ENCODE results near the gene FBXW5. TPM values are rescaled to one million over a fixed set of nuclear protein-coding genes. Genes with fewer than 3 reads are reported as not detected.

Gene FBXW5
- total RNA-seq, 1 experiment from 2014 or later, result 88.0 TPM

- ATAC-seq, result peak; percentile 18; the same call in 1 of the 2 replicates
- peak overlapping the region; percentile 43 for H3K9ac ChIP-seq (ENCODE audit: low read length)
- no peak overlapping the region for H2AFZ ChIP-seq (ENCODE audit: low read depth, low read length, poor library complexity, severe bottlenecking)
Measured at GRCh38 chr9:136900988-136901515, 43.5 kb downstream of the FBXW5 start.

DNA sequence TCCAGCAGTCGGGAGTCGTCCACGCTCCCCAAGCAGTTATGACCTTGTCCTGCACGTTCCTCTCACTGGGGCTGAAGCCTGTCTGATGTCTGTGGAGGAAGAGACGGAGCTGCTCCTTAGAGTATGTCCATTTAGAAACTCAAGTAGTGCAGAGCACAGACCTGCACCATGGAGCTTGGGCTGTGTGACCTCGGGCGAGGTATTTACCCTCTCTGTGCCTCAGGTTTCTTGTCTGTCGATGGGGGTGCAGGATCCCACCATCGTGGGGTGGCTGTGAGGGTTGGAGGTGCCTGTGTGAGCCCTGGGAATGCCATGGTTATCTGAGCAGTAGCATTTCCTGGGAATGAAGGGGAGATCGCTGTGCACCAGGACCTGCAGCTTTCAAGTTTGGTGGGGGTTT is 44.0 kb downstream of the FBXW5 start:
- ChIA-PET POLR2A (no interaction called here), RAD21 (ENCODE audit: low non-redundant PET in 1 of 2, low total read pairs in 2 of 2, uncharacterized antibody in 2 of 2, unreplicated experiment in 2 of 2) (no interaction called here), CTCF (no interaction called here)
- Histone ChIP-seq H3K9me3 (ENCODE audit: control insufficient read depth in 1 of 2, insufficient read depth in 1 of 2, low read depth in 1 of 2, low read length in 2 of 2) (no peaks in the 10 kb centered on the region), H3K27ac (ENCODE audit: low read depth, low read length) (peak overlapping the region; percentile 42; the same call in 1 of the 2 replicates), H3K27me3 (ENCODE audit: insufficient read depth, low read length) (no peaks in the 10 kb centered on the region), H3K4me2 (ENCODE audit: low read length) (peak overlapping the region; percentile 61; the same call in 1 of the 2 replicates), H3K9me2 (ENCODE audit: insufficient read depth) (no peaks in the 10 kb centered on the region), H2AFZ (ENCODE audit: low read depth, low read length, poor library complexity, severe bottlenecking) (no peak overlapping the region), H3K79me2 (ENCODE audit: insufficient read depth, low read length) (peaks cover 58% of the 10 kb centered on the region), H3K9ac (ENCODE audit: low read length) (peak overlapping the region; percentile 43), H3K4me1 (ENCODE audit: control insufficient read depth in 1 of 2, insufficient read depth in 2 of 2, low read length in 2 of 2) (peaks cover 9 to 23% of the 10 kb centered on the region in 2 experiments), H3K4me3 (replicated peaks in 1 of 2; ENCODE audit: low read depth in 1 of 2, low read length in 2 of 2) (no peak overlapping the region), H3K36me3 (ENCODE audit: control insufficient read depth in 1 of 2, insufficient read depth in 2 of 2, low read length in 2 of 2) (peaks cover 17 to 38% of the 10 kb centered on the region in 2 experiments; a peak in 3 of 4 replicates), H4K20me1 (ENCODE audit: insufficient read depth) (no peaks in the 10 kb centered on the region)
- TF ChIP-seq RAD21 (IDR thresholded peaks at IDR 0.05; ENCODE audit: low read depth) (no peak), EGR1 (IDR thresholded peaks at IDR 0.05; ENCODE audit: low read depth) (no peak), SIN3A (IDR thresholded peaks at IDR 0.05; ENCODE audit: low read depth) (no peak), CEBPB (IDR thresholded peaks at IDR 0.05; ENCODE audit: low read depth) (no peak), ELF1 (IDR thresholded peaks at IDR 0.05; ENCODE audit: borderline replicate concordance, low read depth) (no peak), CBX3 (IDR thresholded peaks at IDR 0.05; ENCODE audit: low read depth) (no peak), SP1 (IDR thresholded peaks at IDR 0.05; ENCODE audit: low read depth) (no peak), SRF (IDR thresholded peaks at IDR 0.05; ENCODE audit: low read depth) (no peak), FOSL1 (IDR thresholded peaks at IDR 0.05; ENCODE audit: low read depth) (no peak), YY1 (IDR thresholded peaks at IDR 0.05; ENCODE audit: extremely low read depth, insufficient replicate concordance, low read depth, low read length) (no peak), ZNF274 (IDR thresholded peaks at IDR 0.05; ENCODE audit: low read depth, low read length) (no peak)
- TF ChIP-seq, protein P1, sequence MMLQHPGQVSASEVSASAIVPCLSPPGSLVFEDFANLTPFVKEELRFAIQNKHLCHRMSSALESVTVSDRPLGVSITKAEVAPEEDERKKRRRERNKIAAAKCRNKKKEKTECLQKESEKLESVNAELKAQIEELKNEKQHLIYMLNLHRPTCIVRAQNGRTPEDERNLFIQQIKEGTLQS (IDR thresholded peaks at IDR 0.05), result no peak
- TF ChIP-seq, protein P2, sequence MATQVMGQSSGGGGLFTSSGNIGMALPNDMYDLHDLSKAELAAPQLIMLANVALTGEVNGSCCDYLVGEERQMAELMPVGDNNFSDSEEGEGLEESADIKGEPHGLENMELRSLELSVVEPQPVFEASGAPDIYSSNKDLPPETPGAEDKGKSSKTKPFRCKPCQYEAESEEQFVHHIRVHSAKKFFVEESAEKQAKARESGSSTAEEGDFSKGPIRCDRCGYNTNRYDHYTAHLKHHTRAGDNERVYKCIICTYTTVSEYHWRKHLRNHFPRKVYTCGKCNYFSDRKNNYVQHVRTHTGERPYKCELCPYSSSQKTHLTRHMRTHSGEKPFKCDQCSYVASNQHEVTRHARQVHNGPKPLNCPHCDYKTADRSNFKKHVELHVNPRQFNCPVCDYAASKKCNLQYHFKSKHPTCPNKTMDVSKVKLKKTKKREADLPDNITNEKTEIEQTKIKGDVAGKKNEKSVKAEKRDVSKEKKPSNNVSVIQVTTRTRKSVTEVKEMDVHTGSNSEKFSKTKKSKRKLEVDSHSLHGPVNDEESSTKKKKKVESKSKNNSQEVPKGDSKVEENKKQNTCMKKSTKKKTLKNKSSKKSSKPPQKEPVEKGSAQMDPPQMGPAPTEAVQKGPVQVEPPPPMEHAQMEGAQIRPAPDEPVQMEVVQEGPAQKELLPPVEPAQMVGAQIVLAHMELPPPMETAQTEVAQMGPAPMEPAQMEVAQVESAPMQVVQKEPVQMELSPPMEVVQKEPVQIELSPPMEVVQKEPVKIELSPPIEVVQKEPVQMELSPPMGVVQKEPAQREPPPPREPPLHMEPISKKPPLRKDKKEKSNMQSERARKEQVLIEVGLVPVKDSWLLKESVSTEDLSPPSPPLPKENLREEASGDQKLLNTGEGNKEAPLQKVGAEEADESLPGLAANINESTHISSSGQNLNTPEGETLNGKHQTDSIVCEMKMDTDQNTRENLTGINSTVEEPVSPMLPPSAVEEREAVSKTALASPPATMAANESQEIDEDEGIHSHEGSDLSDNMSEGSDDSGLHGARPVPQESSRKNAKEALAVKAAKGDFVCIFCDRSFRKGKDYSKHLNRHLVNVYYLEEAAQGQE (IDR thresholded peaks at IDR 0.05; ENCODE audit: low read depth), result no peak
- no TSS peak for BruUV-seq (replicated peaks)
- intact Hi-C loops (cut with micrococcal nuclease), result no loop called here
- DNase-seq (ENCODE audit: low read depth, low spot score), result no peak
- ATAC-seq, result no peak

More at GRCh38 chr9:136900988-136901515, 43.5 kb downstream of the FBXW5 start:
- Histone ChIP-seq H3K9me2 (ENCODE audit: insufficient read depth) (no peaks in the 10 kb centered on the region), H3K36me3 (ENCODE audit: control insufficient read depth in 1 of 2, insufficient read depth in 2 of 2, low read length in 2 of 2) (peaks cover 17 to 39% of the 10 kb centered on the region in 2 experiments; a peak in 3 of 4 replicates), H4K20me1 (ENCODE audit: insufficient read depth) (no peaks in the 10 kb centered on the region), H3K4me3 (replicated peaks in 1 of 2; ENCODE audit: low read depth in 1 of 2, low read length in 2 of 2) (no peak overlapping the region; a peak in 1 of 4 replicates), H3K27ac (ENCODE audit: low read depth, low read length) (peak overlapping the region; percentile 42; the same call in 1 of the 2 replicates), H3K79me2 (ENCODE audit: insufficient read depth, low read length) (peaks cover 53% of the 10 kb centered on the region), H3K9me3 (ENCODE audit: control insufficient read depth in 1 of 2, insufficient read depth in 1 of 2, low read depth in 1 of 2, low read length in 2 of 2) (no peaks in the 10 kb centered on the region), H3K4me2 (ENCODE audit: low read length) (peak overlapping the region; percentile 61), H3K27me3 (ENCODE audit: insufficient read depth, low read length) (no peaks in the 10 kb centered on the region), H3K4me1 (ENCODE audit: control insufficient read depth in 1 of 2, insufficient read depth in 2 of 2, low read length in 2 of 2) (peaks cover 9 to 23% of the 10 kb centered on the region in 2 experiments)
- no peak for DNase-seq (ENCODE audit: low read depth, low spot score)
- RAD21 ChIA-PET (ENCODE audit: low non-redundant PET in 1 of 2, low total read pairs in 2 of 2, uncharacterized antibody in 2 of 2, unreplicated experiment in 2 of 2), result no interaction called here
- TF ChIP-seq CBX3 (IDR thresholded peaks at IDR 0.05; ENCODE audit: low read depth) (no peak), SRF (IDR thresholded peaks at IDR 0.05; ENCODE audit: low read depth) (no peak), ZNF274 (IDR thresholded peaks at IDR 0.05; ENCODE audit: low read depth, low read length) (no peak), POLR2A (IDR thresholded peaks at IDR 0.05; ENCODE audit: borderline replicate concordance, extremely low read depth, insufficient read depth, insufficient read length) (no peak), TCF7L2 (IDR thresholded peaks at IDR 0.05; ENCODE audit: borderline replicate concordance, extremely low read depth, insufficient read depth, insufficient read length) (no peak)
- CTCF ChIA-PET, result no interaction called here
- TSS peak; percentile 32 for BruUV-seq (replicated peaks)
- intact Hi-C loops (cut with micrococcal nuclease), result no loop called here
- POLR2A ChIA-PET, result no interaction called here

Data from HCT116 (cell line).